GM18526 (cell line): ENCODE data around the gene JOSD2.

Experiments used
- POLR2A ChIP-seq: IDR thresholded peaks from 3 replicates; pipeline ENCODE4 v1.6.1; 2011; ENCODE audit not compliant: insufficient read length; ENCODE audit errors: extremely low read depth

Gene JOSD2, protein sequence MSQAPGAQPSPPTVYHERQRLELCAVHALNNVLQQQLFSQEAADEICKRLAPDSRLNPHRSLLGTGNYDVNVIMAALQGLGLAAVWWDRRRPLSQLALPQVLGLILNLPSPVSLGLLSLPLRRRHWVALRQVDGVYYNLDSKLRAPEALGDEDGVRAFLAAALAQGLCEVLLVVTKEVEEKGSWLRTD

GRCh38 chr19:50511069-50511822 is at the start of gene JOSD2:
JOSD2 (minus strand) TSS chr19:50511191; CDS start chr19:50510431, 760 bp downstream.
- TF ChIP-seq POLR2A, result peak; percentile 54

GRCh38 chr19:50559636-50560035 is 48.6 kb upstream of the JOSD2 start:
- no peak for TF ChIP-seq POLR2A

GRCh38 chr19:50558449-50558848 is 47.5 kb upstream of the JOSD2 start:
- no peak for TF ChIP-seq POLR2A

DNA sequence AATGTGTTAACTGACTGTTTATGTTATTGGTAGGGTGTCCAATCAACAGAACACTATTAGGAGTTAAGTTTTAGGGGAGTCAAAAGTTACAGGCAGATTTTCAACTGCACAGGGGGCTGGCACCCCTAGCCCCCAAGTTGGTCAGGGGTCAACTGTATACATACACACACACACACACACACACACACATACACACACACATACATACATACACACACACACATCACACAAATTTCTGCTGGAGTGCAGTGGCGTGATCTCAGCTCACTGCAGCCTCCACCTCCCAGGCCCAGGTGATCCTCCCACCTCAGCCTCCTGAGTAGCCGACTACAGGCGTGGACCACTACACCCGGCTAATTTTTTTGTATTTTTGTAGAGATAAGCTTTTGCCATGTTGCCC is 47.0 kb upstream of the JOSD2 start:
- TF ChIP-seq POLR2A, result no peak

DNA sequence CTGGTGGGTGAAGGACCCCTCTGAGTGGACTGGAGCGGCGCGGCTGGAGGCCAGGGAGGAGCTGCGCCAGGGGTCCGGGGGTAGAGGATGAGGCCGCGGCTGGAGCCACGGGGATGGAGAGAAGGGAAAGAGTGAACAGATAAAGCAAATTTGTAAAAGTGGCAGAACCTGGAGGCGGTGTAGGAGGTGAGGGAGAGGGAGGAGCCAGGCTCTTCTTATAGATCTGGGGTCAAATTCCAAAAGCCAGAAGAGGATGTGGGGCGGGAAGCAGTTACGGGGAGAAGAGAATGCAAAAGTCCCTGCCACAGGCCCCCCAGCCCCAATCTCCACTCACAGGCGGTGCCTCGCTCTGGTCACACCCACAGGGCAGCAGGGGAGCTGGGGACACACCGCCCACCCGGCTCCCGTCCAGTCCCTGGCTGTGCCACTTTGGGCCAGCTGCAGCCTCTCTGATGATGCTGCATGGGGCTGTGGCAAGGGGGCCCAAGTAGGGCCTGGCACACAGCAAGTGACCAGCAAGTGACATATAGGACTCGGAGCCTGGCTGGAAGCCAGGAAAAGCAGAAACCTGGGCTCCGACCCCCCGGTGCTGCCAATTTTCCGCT is 46.1 kb upstream of the JOSD2 start:
- no peak for TF ChIP-seq POLR2A

GRCh38 chr19:50556282-50557008 is 45.5 kb upstream of the JOSD2 start:
- TF ChIP-seq POLR2A, result no peak

- TF ChIP-seq POLR2A, result no peak
Measured at GRCh38 chr19:50555450-50556281, 44.7 kb upstream of the JOSD2 start.

GRCh38 chr19:50555033-50555432 is 44.0 kb upstream of the JOSD2 start:
- TF ChIP-seq POLR2A, result no peak

DNA sequence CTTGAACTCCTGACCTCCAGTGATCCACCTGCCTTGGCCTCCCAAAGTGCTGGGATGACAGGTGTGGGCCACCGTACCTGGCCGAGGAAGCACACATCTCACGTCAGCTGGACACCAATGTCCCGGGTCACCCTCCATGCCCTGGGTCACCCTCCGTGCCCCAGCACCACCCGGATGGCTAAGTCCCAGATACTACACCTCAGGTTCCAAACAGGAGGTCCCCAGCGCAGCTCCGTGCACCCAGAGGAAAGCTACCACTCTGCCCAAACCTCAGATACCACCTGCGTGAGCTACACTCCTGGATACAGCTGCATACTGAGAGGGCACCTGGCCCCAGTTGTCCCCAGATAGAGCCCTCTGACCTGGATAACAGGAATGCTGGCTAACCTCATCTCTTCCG is 43.2 kb upstream of the JOSD2 start:
- no peak for TF ChIP-seq POLR2A

DNA sequence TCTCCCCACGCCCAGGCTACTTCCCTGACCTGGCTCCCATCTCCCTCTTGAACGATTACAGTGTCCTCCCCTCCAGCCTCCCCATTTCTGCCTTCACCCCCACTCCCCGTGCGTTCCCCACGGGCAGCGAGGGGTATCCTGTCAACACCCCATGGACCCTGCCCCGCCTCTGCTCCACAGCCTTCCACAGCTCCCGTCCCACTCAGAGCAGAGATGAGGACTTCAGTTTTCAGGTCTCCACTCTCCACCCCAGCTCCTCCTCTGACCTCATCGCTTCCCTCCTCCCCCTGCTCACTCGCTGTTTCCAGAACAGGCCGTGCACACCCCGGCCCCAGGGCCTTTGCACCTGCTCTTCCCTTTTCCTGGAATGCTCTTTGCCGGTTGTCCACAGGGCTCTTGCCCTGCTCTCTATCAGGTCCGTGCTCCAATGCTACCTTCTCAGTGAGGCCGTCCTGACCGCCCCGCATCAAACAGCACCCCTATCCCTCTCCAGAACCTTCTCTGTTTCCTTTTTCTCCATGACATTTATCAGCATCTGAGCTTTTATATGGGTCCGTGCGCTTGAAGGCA is 42.2 kb upstream of the JOSD2 start:
- no peak for TF ChIP-seq POLR2A

DNA sequence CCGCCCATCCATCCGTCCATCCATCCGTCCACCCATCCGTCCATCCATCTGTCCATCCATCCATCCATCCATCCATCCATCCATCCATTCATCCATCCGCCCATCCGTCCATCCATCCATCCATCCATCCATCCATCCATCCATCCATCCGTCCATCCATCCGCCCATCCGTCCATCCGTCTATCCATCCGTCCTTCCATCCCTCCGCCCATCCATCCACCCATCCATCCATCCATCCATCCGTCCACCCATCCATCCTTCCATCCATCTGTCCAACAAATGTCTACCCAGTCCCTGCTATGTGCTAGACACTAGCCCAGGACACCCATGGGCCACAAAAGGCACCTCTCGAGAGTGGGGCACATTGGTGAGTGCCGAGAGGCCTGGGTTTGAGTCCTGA is 41.5 kb upstream of the JOSD2 start:
- no peak for TF ChIP-seq POLR2A

GRCh38 chr19:50551715-50552187 is 40.8 kb upstream of the JOSD2 start:
- TF ChIP-seq POLR2A, result no peak

DNA sequence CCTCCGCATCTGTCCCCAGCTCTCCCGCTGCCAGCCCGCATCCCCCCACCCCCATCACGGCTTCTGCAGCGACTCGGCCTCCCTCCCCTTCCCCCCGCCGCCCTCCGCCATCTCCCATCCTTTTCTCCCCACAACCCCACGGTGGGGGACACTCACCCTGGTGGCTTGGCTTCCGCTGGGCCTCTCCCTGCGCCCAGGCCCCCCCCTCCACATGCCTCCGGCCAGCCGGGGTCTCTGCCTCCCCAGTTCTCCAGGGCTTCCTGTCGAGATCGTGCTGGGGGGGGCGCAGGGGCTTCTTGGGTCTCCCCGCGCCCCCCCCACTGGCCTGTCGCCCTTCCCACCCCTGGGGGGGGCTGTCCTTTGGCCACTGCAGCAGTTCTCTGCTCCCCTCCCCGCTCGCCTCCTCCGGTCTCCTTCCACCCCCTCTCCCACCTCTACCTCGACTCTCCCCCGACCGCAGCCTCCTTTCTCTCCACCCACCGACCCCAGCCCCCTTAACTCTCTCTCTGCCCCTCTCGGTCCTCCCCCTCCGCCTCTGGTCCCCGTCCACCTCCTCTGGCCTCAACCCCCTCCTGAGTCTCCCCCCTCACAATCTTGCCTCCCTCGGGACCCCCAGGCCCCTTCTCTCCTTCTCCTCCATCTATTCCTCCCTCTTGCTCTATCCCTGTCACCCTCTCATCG is 40.2 kb upstream of the JOSD2 start:
- no peak for TF ChIP-seq POLR2A

DNA sequence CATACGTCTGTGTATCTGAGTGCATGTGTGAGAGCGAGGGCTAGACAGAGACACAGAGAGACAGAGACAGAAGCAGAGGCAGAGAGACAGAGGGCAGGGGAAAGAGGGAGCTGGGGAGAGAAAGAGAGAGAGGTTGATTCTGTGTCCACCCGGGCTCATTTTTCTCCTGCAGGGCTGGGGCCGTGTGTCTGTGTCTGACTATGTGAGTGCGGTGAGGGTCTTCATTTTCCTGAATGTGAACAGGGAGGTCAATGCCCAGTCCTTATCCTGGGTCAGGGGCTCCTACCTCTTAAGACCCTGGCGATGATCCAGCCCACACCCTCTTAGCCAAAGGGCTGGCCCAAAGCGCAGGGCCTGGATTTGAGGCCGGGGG is 39.6 kb upstream of the JOSD2 start:
- no peak for TF ChIP-seq POLR2A
